Right lobe of liver (tissue), 4 donors: ENCODE results near the gene LIMS4.
"Not testable (repeated sequence)": the region's sequence is repeated elsewhere in the genome, so short reads cannot be mapped to it uniquely, and the experiment has no call there.

Experiments
- CTCF ChIP-seq, 4 donors: fragments of 200-600 bp in 3 of 4; fragments of 450-650 bp in 1 of 4; IDR thresholded peaks; one replicate each; pipeline versions ENCODE4 v1.5.1 to v1.8.0; 2016 to 2022; ENCODE audit warnings: antibody characterized with exemption in 4 of 4, mild to moderate bottlenecking in 2 of 4
- POLR2A ChIP-seq: fragments of 450-650 bp; IDR thresholded peaks from one replicate; pipeline ENCODE4 v1.6.1; 2017; ENCODE audit warnings: antibody characterized with exemption, mild to moderate bottlenecking
- donor health status: DM: no; HTN: no; CAD: no.
- donor health status: DM: no; HTN: no; CAD: no.
- donor health status: DM: no; HTN: yes; CAD: no.

DNA sequence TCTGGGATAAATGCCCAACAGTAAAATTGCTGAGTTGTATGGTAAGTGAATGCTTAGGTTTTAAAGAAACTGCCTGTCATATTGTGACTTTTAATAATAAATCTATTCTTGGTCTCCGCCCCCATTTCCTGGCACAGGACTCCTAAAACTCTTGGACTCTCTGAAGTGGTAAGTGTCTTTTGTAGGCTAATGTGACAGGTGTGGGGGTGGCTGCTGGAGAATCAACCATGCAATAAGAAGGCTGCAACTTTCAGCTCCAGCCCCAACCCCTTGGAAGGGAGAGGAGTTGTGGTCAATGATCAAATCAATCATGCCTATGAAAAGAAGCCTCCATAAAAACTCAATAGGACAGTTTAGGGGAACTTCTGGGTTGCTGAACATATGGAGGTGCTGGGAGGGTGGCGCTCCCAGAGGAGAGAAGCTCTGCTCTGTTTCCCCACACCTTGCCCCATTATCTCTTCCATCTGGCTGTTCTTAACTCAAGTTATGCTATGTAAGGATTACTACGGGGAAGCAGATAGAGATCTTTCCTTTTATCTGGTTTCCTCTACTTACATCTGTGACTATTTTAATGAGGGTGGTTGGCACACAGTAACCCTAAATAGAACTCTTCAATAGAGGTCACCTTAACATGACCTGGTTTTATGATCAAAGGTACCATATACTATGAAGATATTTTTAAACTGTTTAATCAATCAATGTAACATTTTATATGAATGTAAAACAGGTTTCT is 3.2 kb upstream of the LIMS4 start:
- not testable (repeated sequence) for TF ChIP-seq POLR2A; CTCF (IDR thresholded peaks at IDR 0.05)
